ENCODE data around the gene ELK3.

Gene ELK3

GRCh38 chr12:96263449-96263902, 69.3 kb downstream of the ELK3 start:
- H3K36me3 ChIP-seq = no peaks in the 10 kb centered on the region
- H3K27me3 ChIP-seq (ENCODE audit: insufficient read depth, low read depth, severe bottlenecking) = no peaks in the 10 kb centered on the region
- H3K27ac ChIP-seq = no peak overlapping the region
- no peak for DNase-seq
- H3K4me3 ChIP-seq (ENCODE audit: low read depth, low read length) = no peak overlapping the region
- no peaks in the 10 kb centered on the region for H3K9me3 ChIP-seq (ENCODE audit: severe bottlenecking)
- no peak for TF ChIP-seq CTCF (IDR thresholded peaks at IDR 0.05; ENCODE audit: low read depth, low read length)

DNA sequence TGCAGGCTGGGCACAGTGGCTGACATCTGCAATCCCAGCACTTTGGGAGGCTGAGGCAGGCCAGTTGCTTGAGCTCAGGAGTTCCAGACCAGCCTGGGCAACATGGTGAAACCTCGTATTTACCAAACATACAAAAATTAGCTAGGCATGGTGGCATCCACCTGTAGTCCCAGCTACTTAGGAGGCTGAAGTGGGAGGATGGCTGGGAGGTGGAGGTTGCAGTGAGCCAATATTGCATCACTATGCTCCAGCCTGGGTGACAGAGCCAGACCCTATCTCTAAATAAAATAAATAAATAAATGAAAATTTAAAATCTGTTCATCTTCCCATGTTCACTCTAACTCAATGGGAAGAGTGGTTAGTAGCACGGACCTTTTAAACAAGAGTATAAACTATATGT, 71.2 kb downstream of the ELK3 start:
- no peak overlapping the region for H3K4me3 ChIP-seq (ENCODE audit: low read depth, low read length)
- H3K27me3 ChIP-seq (ENCODE audit: insufficient read depth, low read depth, severe bottlenecking) = no peaks in the 10 kb centered on the region
- TF ChIP-seq CTCF (IDR thresholded peaks at IDR 0.05; ENCODE audit: low read depth, low read length) = no peak
- no peak for DNase-seq
- H3K9me3 ChIP-seq (ENCODE audit: severe bottlenecking) = no peaks in the 10 kb centered on the region
- H3K36me3 ChIP-seq = no peaks in the 10 kb centered on the region
- no peak overlapping the region for H3K27ac ChIP-seq

DNA sequence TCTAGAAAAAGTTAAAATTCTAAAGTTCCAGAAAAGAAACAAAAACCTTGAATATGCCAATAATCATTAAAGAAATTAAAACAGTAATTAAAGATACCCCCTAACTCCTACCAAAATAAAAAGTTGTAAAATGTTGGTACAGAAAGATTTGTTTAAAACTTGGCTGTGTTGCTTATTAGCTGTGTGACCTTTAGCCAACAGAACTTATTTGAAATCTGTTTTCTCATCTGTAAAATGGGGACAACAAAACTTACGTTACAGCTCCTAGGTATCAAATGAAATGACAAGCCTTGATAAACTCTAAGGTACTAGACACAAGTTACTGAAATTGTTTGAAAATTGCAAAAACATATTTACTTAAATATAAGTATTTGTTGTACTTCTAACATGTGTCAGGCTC, 71.7 kb downstream of the ELK3 start:
- Histone ChIP-seq H3K4me3 (ENCODE audit: low read depth, low read length) (no peak overlapping the region), H3K27me3 (ENCODE audit: insufficient read depth, low read depth, severe bottlenecking) (no peaks in the 10 kb centered on the region), H3K9me3 (ENCODE audit: severe bottlenecking) (no peaks in the 10 kb centered on the region), H3K36me3 (no peaks in the 10 kb centered on the region), H3K27ac (no peak overlapping the region)
- no peak for TF ChIP-seq CTCF (IDR thresholded peaks at IDR 0.05; ENCODE audit: low read depth, low read length)
- no peak for DNase-seq

DNA sequence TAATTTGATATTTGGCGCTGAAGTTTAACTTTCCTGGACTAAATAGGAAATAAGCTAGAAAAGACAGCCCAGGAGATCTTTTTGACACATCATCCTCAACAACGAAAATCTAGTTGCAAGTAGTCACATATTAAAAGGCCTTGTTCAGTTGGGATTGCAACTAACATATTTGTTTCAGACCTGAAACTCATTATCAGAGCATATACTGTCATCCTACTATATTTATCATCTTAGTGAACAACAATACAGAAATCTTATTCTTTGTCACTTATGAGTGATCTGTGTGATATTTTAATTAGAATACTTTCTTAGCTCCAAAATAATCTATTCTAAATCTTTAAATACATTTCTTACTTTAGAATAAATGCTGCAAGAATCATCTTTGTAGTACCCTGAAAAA, 72.1 kb downstream of the ELK3 start:
- Histone ChIP-seq H3K36me3 (no peaks in the 10 kb centered on the region), H3K4me3 (ENCODE audit: low read depth, low read length) (no peak overlapping the region), H3K9me3 (ENCODE audit: severe bottlenecking) (no peaks in the 10 kb centered on the region), H3K27ac (no peak overlapping the region), H3K27me3 (ENCODE audit: insufficient read depth, low read depth, severe bottlenecking) (no peaks in the 10 kb centered on the region)
- no peak for TF ChIP-seq CTCF (IDR thresholded peaks at IDR 0.05; ENCODE audit: low read depth, low read length)
- no peak for DNase-seq

DNA sequence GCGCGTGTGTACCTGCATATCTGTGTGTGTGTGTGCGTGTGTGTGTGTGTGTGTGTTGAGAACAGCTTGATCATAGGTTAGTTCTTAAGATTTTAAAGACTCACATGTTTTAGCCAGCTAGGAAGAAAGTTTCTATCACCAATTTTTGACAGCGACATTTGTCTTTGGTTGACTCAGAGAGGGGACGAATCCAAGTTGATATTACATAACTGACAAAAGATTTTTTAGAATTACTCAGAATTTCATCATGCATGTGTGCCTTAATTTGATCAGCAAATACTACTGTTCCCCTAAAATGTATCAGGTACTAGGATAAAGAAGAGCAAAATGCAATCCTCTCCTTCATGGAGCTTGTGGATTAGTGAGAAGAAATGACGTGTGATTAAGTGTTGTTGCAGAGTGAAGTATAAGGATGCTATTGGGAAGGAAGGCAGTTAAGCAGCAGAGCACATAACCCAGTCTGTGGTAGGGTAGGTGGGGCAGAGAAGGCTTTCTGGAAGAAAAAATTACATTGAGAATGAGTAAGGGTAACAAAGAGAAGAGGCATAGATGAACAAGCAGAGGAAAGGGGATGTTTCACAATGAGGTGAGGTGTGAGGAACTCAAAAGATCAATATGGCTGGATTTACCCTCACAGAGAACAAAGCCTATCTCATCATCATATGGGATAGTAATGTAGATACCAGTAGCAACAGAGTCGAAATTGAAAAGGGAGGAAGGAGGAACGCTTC, 77.5 kb downstream of the ELK3 start:
- Histone ChIP-seq H3K9me3 (ENCODE audit: severe bottlenecking) (no peaks in the 10 kb centered on the region), H3K27ac (no peak overlapping the region), H3K4me3 (ENCODE audit: low read depth, low read length) (no peak overlapping the region), H3K27me3 (ENCODE audit: insufficient read depth, low read depth, severe bottlenecking) (no peaks in the 10 kb centered on the region), H3K36me3 (no peaks in the 10 kb centered on the region; the same call in none of the 2 replicates)
- DNase-seq = no peak
- no peak for TF ChIP-seq CTCF (IDR thresholded peaks at IDR 0.05; ENCODE audit: low read depth, low read length)

- no peak overlapping the region for H3K4me3 ChIP-seq (ENCODE audit: low read depth, low read length)
- DNase-seq = no peak
- peaks cover 10% of the 10 kb centered on the region for H3K36me3 ChIP-seq
- TF ChIP-seq CTCF (IDR thresholded peaks at IDR 0.05; ENCODE audit: low read depth, low read length) = no peak
- H3K27ac ChIP-seq = no peak overlapping the region
- H3K9me3 ChIP-seq (ENCODE audit: severe bottlenecking) = no peaks in the 10 kb centered on the region
- H3K27me3 ChIP-seq (ENCODE audit: insufficient read depth, low read depth, severe bottlenecking) = no peaks in the 10 kb centered on the region
Measured at GRCh38 chr12:96274331-96274730, 80.2 kb downstream of the ELK3 start.
